Measurements from ENCODE around the gene GPX7.

The GPX7 gene

GRCh38 chr1:52657702-52658101, 55.5 kb downstream of the GPX7 start:
- no peak overlapping the region for H3K4me3 ChIP-seq (ENCODE audit: low read depth in 1 of 2, low read length in 2 of 2)
- H3K9ac ChIP-seq (ENCODE audit: low read depth in 1 of 2, low read length in 2 of 2): no peak overlapping the region
- no peak overlapping the region for H3K27ac ChIP-seq (ENCODE audit: low read depth, low read length)
- H3K9me3 ChIP-seq (ENCODE audit: control insufficient read depth in 1 of 2, low read length in 2 of 2): no peaks in the 10 kb centered on the region
- no peaks in the 10 kb centered on the region for H3K4me1 ChIP-seq (ENCODE audit: control insufficient read depth in 1 of 2, insufficient read depth in 2 of 2, low read length in 2 of 2)
- no peaks in the 10 kb centered on the region for H3K36me3 ChIP-seq (ENCODE audit: control insufficient read depth in 1 of 2, insufficient read depth in 2 of 2, low read length in 2 of 2)
- H3K27me3 ChIP-seq (ENCODE audit: control insufficient read depth in 1 of 2, insufficient read depth in 2 of 2, low read length in 2 of 2): no peaks in the 10 kb centered on the region

Measured in duodenal mucosa (tissue), 2 donors.